Measurements from ENCODE around the gene GPR32. TPM values are rescaled to one million over a fixed set of nuclear protein-coding genes. Genes with fewer than 3 reads are reported as not detected.
"Not testable (repeated sequence)": the region's sequence is repeated elsewhere in the genome, so short reads cannot be mapped to it uniquely, and the experiment has no call there.

Gene GPR32, protein sequence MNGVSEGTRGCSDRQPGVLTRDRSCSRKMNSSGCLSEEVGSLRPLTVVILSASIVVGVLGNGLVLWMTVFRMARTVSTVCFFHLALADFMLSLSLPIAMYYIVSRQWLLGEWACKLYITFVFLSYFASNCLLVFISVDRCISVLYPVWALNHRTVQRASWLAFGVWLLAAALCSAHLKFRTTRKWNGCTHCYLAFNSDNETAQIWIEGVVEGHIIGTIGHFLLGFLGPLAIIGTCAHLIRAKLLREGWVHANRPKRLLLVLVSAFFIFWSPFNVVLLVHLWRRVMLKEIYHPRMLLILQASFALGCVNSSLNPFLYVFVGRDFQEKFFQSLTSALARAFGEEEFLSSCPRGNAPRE
- not detected in 2 replicates for total RNA-seq
- long read RNA-seq, result 0 reads

DNA sequence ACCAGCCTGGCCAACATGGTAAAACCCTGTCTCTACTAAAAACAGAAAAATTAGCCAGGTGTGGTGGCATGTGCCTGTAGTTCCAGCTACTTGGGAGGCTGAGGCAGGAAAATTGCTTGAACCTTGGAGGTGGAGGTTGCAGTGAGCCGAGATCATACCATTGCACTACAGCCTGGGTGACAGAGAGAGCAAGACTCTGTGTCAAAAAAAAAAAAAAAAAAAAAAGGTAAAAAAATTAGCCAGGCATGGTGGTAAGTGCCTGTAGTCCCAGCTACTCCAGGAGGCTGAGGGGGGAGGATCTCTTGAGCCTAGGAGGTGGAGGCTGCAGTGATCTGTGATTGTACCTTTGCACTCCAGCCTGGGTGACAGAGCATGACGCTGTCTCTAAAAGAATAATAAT lies at the start of gene GPR32:
Gene GPR32 (plus strand): TSS at position 301 of the 400 bp plus-strand sequence. CDS start 137 bp downstream, outside the sequence.
- not testable (repeated sequence) for H3K36me3 Mint-ChIP-seq (ENCODE audit: unreplicated experiment); H3K4me3 Mint-ChIP-seq (ENCODE audit: unreplicated experiment); H3K27me3 Mint-ChIP-seq (ENCODE audit: unreplicated experiment); H3K9me3 Mint-ChIP-seq (ENCODE audit: unreplicated experiment); H3K27ac Mint-ChIP-seq (ENCODE audit: unreplicated experiment); H3K4me1 Mint-ChIP-seq (ENCODE audit: unreplicated experiment); DNase-seq (ENCODE audit: extremely low spot score, unreplicated experiment)

DNA sequence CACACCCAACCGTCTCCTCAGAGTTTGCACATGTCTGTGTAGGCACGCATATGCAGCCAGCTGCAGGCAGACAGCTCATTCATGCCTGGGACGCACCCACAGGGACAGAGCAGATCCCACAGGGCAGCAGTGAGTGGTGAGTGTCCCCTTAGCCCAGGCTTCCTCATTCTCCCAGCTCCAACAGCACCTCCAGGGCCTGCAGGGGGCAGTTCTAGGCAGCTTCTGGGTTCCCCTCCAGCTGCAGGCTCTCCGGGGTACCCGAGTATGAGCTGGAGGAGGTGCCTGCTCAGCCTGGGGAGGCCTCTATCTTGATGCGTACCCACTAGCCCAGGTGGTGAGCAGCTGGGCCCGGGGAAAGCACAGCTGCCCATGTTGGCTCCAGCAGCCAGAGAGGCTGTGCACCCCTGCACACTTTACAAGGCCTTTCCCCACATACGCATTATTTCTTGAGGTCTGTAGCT lies 49.3 kb upstream of the GPR32 start:
- no peak for DNase-seq (ENCODE audit: extremely low spot score, unreplicated experiment)
- H3K9me3 Mint-ChIP-seq (ENCODE audit: unreplicated experiment), result no peaks in the 10 kb centered on the region
- H3K4me3 Mint-ChIP-seq (ENCODE audit: unreplicated experiment), result no peak overlapping the region
- peaks cover 19% of the 10 kb centered on the region for H3K27me3 Mint-ChIP-seq (ENCODE audit: unreplicated experiment)
- TF ChIP-seq, protein P1, sequence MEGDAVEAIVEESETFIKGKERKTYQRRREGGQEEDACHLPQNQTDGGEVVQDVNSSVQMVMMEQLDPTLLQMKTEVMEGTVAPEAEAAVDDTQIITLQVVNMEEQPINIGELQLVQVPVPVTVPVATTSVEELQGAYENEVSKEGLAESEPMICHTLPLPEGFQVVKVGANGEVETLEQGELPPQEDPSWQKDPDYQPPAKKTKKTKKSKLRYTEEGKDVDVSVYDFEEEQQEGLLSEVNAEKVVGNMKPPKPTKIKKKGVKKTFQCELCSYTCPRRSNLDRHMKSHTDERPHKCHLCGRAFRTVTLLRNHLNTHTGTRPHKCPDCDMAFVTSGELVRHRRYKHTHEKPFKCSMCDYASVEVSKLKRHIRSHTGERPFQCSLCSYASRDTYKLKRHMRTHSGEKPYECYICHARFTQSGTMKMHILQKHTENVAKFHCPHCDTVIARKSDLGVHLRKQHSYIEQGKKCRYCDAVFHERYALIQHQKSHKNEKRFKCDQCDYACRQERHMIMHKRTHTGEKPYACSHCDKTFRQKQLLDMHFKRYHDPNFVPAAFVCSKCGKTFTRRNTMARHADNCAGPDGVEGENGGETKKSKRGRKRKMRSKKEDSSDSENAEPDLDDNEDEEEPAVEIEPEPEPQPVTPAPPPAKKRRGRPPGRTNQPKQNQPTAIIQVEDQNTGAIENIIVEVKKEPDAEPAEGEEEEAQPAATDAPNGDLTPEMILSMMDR (IDR thresholded peaks at IDR 0.05), result no peak
- H3K4me1 Mint-ChIP-seq (ENCODE audit: unreplicated experiment), result peaks cover 20% of the 10 kb centered on the region
- H3K36me3 Mint-ChIP-seq (ENCODE audit: unreplicated experiment), result no peaks in the 10 kb centered on the region
- no peak overlapping the region for H3K27ac Mint-ChIP-seq (ENCODE audit: unreplicated experiment)

DNA sequence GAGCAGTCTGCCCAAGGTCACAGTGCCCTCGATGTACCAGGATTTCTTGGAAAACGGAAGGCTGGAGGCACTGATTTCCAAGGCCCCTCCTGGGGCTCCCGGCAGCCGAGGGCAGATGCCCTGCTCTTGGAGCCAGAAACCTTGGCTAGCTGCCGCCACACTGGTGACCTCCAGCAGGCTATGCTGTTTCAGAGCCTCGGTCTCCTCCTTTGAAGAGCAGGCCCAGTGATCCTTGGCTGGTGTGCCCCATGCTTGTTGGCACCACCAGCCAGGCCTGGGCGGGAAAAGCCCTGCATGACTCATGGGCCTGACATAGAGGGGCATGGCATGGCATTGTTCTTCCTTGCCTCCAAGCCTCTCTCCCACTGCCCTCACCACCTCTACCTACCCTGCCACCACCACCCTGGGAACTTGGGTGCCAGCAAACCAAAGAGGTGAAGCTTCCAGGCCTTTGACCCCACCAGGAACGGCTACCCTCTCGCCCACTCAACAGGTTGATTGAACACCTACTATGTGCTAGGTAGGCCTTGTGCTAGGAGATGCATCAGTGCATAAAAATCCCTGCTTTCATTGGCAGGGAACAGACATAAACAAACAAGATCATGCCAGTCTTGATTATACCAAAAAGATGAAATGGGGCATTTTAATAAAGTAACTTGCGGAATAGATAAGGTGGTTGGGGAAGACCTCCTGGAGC lies 48.7 kb upstream of the GPR32 start:
- TF ChIP-seq, protein P1 (IDR thresholded peaks at IDR 0.05), result no peak
- H3K9me3 Mint-ChIP-seq (ENCODE audit: unreplicated experiment), result no peaks in the 10 kb centered on the region
- H3K36me3 Mint-ChIP-seq (ENCODE audit: unreplicated experiment), result no peaks in the 10 kb centered on the region
- H3K27ac Mint-ChIP-seq (ENCODE audit: unreplicated experiment), result no peak overlapping the region
- H3K4me3 Mint-ChIP-seq (ENCODE audit: unreplicated experiment), result no peak overlapping the region
- peaks cover 22% of the 10 kb centered on the region for H3K4me1 Mint-ChIP-seq (ENCODE audit: unreplicated experiment)
- no peak for DNase-seq (ENCODE audit: extremely low spot score, unreplicated experiment)
- H3K27me3 Mint-ChIP-seq (ENCODE audit: unreplicated experiment), result peaks cover 19% of the 10 kb centered on the region

DNA sequence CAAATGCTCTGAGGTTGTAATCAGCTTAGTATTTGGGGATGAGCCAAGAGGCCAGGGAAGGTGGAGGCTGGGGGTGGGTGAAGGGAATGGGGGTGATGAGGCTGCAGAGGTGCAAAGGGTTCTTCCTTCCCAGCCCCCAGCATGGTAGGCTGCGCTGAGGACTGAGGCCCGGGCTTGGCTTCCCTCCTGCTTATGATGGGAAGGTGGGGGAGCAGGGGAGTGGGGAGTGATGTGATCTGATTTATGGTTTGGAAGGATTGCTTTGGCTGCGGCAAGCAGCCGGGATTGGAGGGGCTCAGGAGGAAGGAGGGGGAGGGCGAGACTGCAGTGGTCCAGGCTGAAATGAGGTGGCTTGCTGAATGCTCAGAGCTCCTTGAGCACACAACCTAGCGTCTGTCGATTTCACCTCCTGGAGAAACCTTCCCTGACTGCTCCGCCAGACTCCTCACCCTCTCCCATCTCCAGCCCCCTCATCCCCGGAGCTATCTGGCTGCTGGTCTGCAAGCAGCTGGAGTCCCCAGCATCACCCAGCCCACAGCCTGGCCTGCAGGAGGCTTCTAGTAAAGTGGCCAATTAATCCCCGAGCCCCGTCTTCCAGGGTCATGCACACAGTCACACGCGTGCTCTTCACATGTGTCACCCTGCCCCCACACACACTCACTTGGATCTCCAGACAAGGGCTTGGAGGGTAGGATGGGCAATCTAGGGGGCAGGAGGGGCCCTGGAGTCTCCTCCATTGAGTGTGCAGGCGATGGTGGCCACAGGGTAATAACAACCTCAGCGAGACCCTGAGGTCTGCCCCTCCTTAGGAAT lies 47.9 kb upstream of the GPR32 start:
- DNase-seq (ENCODE audit: extremely low spot score, unreplicated experiment), result no peak
- H3K4me3 Mint-ChIP-seq (ENCODE audit: unreplicated experiment), result peak overlapping the region; percentile 59
- H3K27ac Mint-ChIP-seq (ENCODE audit: unreplicated experiment), result no peak overlapping the region
- peaks cover 22% of the 10 kb centered on the region for H3K4me1 Mint-ChIP-seq (ENCODE audit: unreplicated experiment)
- no peaks in the 10 kb centered on the region for H3K36me3 Mint-ChIP-seq (ENCODE audit: unreplicated experiment)
- peaks cover 16% of the 10 kb centered on the region for H3K27me3 Mint-ChIP-seq (ENCODE audit: unreplicated experiment)
- no peaks in the 10 kb centered on the region for H3K9me3 Mint-ChIP-seq (ENCODE audit: unreplicated experiment)
- TF ChIP-seq, protein P1 (IDR thresholded peaks at IDR 0.05), result no peak

DNA sequence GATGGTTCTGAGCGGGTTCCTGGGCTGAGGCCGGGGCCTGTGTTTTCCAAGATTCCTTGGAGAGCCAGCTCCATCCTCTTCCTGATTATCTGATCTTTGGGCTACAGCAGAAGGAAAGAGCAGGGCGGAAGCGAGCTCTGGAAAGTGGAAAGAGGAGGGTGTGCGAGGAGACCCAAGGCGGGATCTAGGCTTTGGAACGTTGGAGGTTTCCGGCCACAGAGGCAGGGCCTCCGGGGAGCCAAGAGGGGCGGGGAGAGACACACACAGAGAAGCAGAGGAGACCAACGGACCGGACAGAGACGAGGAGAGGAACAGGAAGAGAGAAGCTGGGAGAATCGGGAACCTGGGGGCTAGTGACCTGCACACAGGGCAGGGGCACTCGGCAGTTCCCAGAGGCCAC lies 47.2 kb upstream of the GPR32 start, which contains the start of gene CLEC11A:
Gene CLEC11A (plus strand): TSS at position 296 of the 400 bp plus-strand sequence. CDS start 162 bp downstream, outside the sequence.
- no peak for DNase-seq (ENCODE audit: extremely low spot score, unreplicated experiment)
- H3K36me3 Mint-ChIP-seq (ENCODE audit: unreplicated experiment), result no peaks in the 10 kb centered on the region
- no peaks in the 10 kb centered on the region for H3K9me3 Mint-ChIP-seq (ENCODE audit: unreplicated experiment)
- H3K4me1 Mint-ChIP-seq (ENCODE audit: unreplicated experiment), result peaks cover 22% of the 10 kb centered on the region
- peak within 1 kb of the TSS; percentile 88 for H3K4me3 Mint-ChIP-seq (ENCODE audit: unreplicated experiment)
- H3K27ac Mint-ChIP-seq (ENCODE audit: unreplicated experiment), result no peak within 1 kb of the TSS
- peaks cover 12% of the 10 kb centered on the region for H3K27me3 Mint-ChIP-seq (ENCODE audit: unreplicated experiment)
- TF ChIP-seq, protein P1 (IDR thresholded peaks at IDR 0.05), result no peak

All from osteocyte (in vitro differentiated cells).